Loucy (cell line): ENCODE measurements around the gene CR1.

ENCODE experiments used
- H2AFZ ChIP-seq: fragments of 200-600 bp; sonication (generic); 2 replicates; pipeline ENCODE4 v1.6.0; 2016; ENCODE audit warnings: antibody characterized with exemption, mild to moderate bottlenecking, low read length, moderate library complexity
- H3F3A ChIP-seq: fragments of 200-600 bp; 2 replicates; pipeline ENCODE4 v1.6.0; 2016; ENCODE audit warnings: antibody characterized with exemption, low read depth, mild to moderate bottlenecking
- H3K27me3 ChIP-seq: fragments of 200-600 bp; sonication (generic); 2 replicates; pipeline ENCODE4 v1.6.1; 2014; ENCODE audit warnings: low read length, mild to moderate bottlenecking; ENCODE audit not compliant: insufficient read depth, poor library complexity, severe bottlenecking
- H3K36me3 ChIP-seq: fragments of 200-600 bp; sonication (generic); 2 replicates; pipeline ENCODE4 v1.6.1; 2016; ENCODE audit warnings: low read length; ENCODE audit not compliant: insufficient read depth
- H3K4me1 ChIP-seq: fragments of 200-600 bp; sonication (generic); 2 replicates; pipeline ENCODE4 v1.5.1; 2014; ENCODE audit warnings: low read length, mild to moderate bottlenecking; ENCODE audit not compliant: insufficient read depth, poor library complexity, severe bottlenecking
- H3K4me2 ChIP-seq: fragments of 200-600 bp; sonication (generic); 2 replicates; pipeline ENCODE4 v1.6.0; 2014; ENCODE audit warnings: antibody characterized with exemption, low read length, low read depth, mild to moderate bottlenecking; ENCODE audit not compliant: poor library complexity, severe bottlenecking
- H3K4me3 ChIP-seq: fragments of 200-600 bp; sonication (generic); 2 replicates; pipeline ENCODE4 v1.5.1; 2014; ENCODE audit warnings: low read length, mild to moderate bottlenecking, mixed read lengths; ENCODE audit not compliant: poor library complexity, severe bottlenecking
- H3K79me2 ChIP-seq: fragments of 200-600 bp; sonication (generic); 2 replicates; pipeline ENCODE4 v1.6.1; 2014; ENCODE audit warnings: low read length; ENCODE audit not compliant: insufficient read depth
- H3K9ac ChIP-seq: fragments of 200-600 bp; sonication (generic); 2 replicates; pipeline ENCODE4 v1.6.0; 2014; ENCODE audit warnings: mild to moderate bottlenecking, low read depth, low read length, moderate library complexity; ENCODE audit not compliant: poor library complexity, severe bottlenecking
- H3K9me2 ChIP-seq: fragments of 200-600 bp; sonication (generic); replicated peaks from 2 replicates; pipeline ENCODE4 v1.6.1; 2016; ENCODE audit warnings: low read depth, low read length, mixed read lengths
- H3K9me3 ChIP-seq: fragments of 200-600 bp; sonication (generic); 2 replicates; pipeline ENCODE4 v1.6.1; 2014; ENCODE audit warnings: mild to moderate bottlenecking, antibody characterized with exemption, low read length, low read depth; ENCODE audit not compliant: insufficient read depth
- H4K20me1 ChIP-seq: fragments of 200-600 bp; sonication (generic); 2 replicates; pipeline ENCODE4 v1.6.0; 2014; ENCODE audit warnings: antibody characterized with exemption, low read length, mild to moderate bottlenecking; ENCODE audit not compliant: insufficient read depth, poor library complexity, severe bottlenecking
- CTCF ChIP-seq: fragments of 200-600 bp; sonication (generic); conservative IDR thresholded peaks from 2 replicates; pipeline ENCODE4 v1.5.1; 2014; ENCODE audit warnings: mild to moderate bottlenecking, antibody characterized with exemption, low read length
- EZH2phosphoT487 ChIP-seq: fragments of 200-600 bp; IDR thresholded peaks from 2 replicates; pipeline ENCODE4 v1.6.1; 2018; ENCODE audit warnings: antibody characterized with exemption, mild to moderate bottlenecking, moderate library complexity, borderline replicate concordance

CR1 gene

GRCh38 chr1:207514890-207515289, 18.9 kb downstream of the CR1 start:
- no peaks in the 10 kb centered on the region for H3K4me1 ChIP-seq
- H3K9me2 ChIP-seq = no peaks in the 10 kb centered on the region
- no peak overlapping the region for H2AFZ ChIP-seq
- H3F3A ChIP-seq = no peaks in the 10 kb centered on the region
- TF ChIP-seq CTCF (no peak), EZH2phosphoT487 (no peak)
- H3K36me3 ChIP-seq = no peaks in the 10 kb centered on the region
- no peaks in the 10 kb centered on the region for H3K79me2 ChIP-seq
- H3K9ac ChIP-seq = no peak overlapping the region
- no peaks in the 10 kb centered on the region for H3K27me3 ChIP-seq
- H3K4me2 ChIP-seq = no peak overlapping the region
- H4K20me1 ChIP-seq = no peaks in the 10 kb centered on the region
- peaks cover 3% of the 10 kb centered on the region; the same call in 1 of the 2 replicates for H3K9me3 ChIP-seq
- no peak overlapping the region for H3K4me3 ChIP-seq

- Histone ChIP-seq H3K79me2 (no peaks in the 10 kb centered on the region), H3K4me1 (no peaks in the 10 kb centered on the region), H3K9me3 (peaks cover 3% of the 10 kb centered on the region; the same call in 1 of the 2 replicates), H3K4me2 (no peak overlapping the region), H3K4me3 (no peak overlapping the region), H3K36me3 (no peaks in the 10 kb centered on the region), H3K9ac (no peak overlapping the region), H4K20me1 (no peaks in the 10 kb centered on the region), H3K27me3 (no peaks in the 10 kb centered on the region), H3F3A (no peaks in the 10 kb centered on the region), H3K9me2 (no peaks in the 10 kb centered on the region), H2AFZ (no peak overlapping the region)
- TF ChIP-seq CTCF = no peak
- TF ChIP-seq EZH2phosphoT487 = no peak
These were observed 20.8 kb downstream of the CR1 start for GRCh38 chr1:207516729-207517128.

DNA sequence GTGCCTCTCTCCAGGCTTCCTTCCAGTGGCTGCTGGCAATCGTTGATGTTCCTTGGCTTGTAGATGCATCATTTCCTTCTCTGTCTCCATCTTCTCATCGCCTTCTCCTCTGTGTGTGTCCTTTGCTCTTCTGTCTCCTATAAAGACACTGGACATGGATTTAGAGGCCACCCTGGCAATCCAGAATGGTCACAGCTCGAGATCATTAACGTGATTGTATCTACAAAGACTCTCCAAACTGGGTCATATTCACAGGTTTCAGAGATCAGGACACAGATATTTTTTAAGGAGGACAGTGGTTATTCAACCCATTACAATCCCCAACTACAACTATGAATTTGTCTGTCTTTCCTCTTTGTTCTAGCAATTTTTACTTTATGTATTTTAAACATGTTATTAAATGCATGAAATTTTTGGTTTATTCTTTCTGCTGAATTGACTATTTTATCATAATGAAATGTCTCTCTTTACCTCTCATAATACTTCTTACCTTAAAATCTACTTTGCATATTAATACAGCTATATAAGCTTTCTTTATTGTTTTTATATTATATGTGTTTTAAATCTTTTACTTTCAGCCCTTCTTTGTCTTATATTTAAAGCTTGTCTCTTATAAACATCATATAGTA, 22.8 kb downstream of the CR1 start:
- Histone ChIP-seq H4K20me1 (no peaks in the 10 kb centered on the region), H3K9me3 (peaks cover 3% of the 10 kb centered on the region; the same call in 1 of the 2 replicates), H3K27me3 (no peaks in the 10 kb centered on the region), H3K79me2 (no peaks in the 10 kb centered on the region), H3K4me3 (no peak overlapping the region), H3K36me3 (no peaks in the 10 kb centered on the region), H3K9me2 (no peaks in the 10 kb centered on the region), H3F3A (no peaks in the 10 kb centered on the region), H2AFZ (no peak overlapping the region), H3K4me1 (no peaks in the 10 kb centered on the region), H3K4me2 (no peak overlapping the region), H3K9ac (no peak overlapping the region)
- no peak for TF ChIP-seq EZH2phosphoT487
- no peak for TF ChIP-seq CTCF
